Measurements from ENCODE around the gene ADAMTS7.
"Not testable (repeated sequence)": the region's sequence is repeated elsewhere in the genome, so short reads cannot be mapped to it uniquely, and the experiment has no call there.

The ADAMTS7 gene

GRCh38 chr15:78763796-78764241, 47.4 kb downstream of the ADAMTS7 start:
- no peak for DNase-seq (ENCODE audit: low spot score)

- DNase-seq (ENCODE audit: low spot score): no peak
Observed at GRCh38 chr15:78762985-78763795, 48.1 kb downstream of the ADAMTS7 start.

- DNase-seq (ENCODE audit: low spot score): not testable (repeated sequence)
Observed at GRCh38 chr15:78762386-78762961, 48.8 kb downstream of the ADAMTS7 start.

GRCh38 chr15:78761891-78762385, 49.3 kb downstream of the ADAMTS7 start:
- DNase-seq (ENCODE audit: low spot score): no peak

- not testable (repeated sequence) for DNase-seq (ENCODE audit: low spot score)
Observed at GRCh38 chr15:78761475-78761874, 49.8 kb downstream of the ADAMTS7 start.

GRCh38 chr15:78761020-78761419, 50.2 kb downstream of the ADAMTS7 start:
- no peak for DNase-seq (ENCODE audit: low spot score)

GRCh38 chr15:78760091-78760882, 51.0 kb downstream of the ADAMTS7 start:
- not testable (repeated sequence) for DNase-seq (ENCODE audit: low spot score)

GRCh38 chr15:78759361-78759998, 51.8 kb downstream of the ADAMTS7 start:
- DNase-seq (ENCODE audit: low spot score): not testable (repeated sequence)

- not testable (repeated sequence) for DNase-seq (ENCODE audit: low spot score)
Observed at GRCh38 chr15:78758486-78759200, 52.6 kb downstream of the ADAMTS7 start.

- not testable (repeated sequence) for DNase-seq (ENCODE audit: low spot score)
Observed at GRCh38 chr15:78758084-78758483, 53.2 kb downstream of the ADAMTS7 start.

- no peak for DNase-seq (ENCODE audit: low spot score)
Observed at GRCh38 chr15:78757636-78757905, 53.7 kb downstream of the ADAMTS7 start.

- DNase-seq (ENCODE audit: low spot score): not testable (repeated sequence)
Observed at GRCh38 chr15:78756781-78757635, 54.3 kb downstream of the ADAMTS7 start.

- DNase-seq (ENCODE audit: low spot score): not testable (repeated sequence)
Observed at GRCh38 chr15:78755900-78756591, 55.2 kb downstream of the ADAMTS7 start.

GRCh38 chr15:78754637-78755280, 56.5 kb downstream of the ADAMTS7 start:
- not testable (repeated sequence) for DNase-seq (ENCODE audit: low spot score)

- not testable (repeated sequence) for DNase-seq (ENCODE audit: low spot score)
Observed at GRCh38 chr15:78753751-78754535, 57.3 kb downstream of the ADAMTS7 start.

- not testable (repeated sequence) for DNase-seq (ENCODE audit: low spot score)
Observed at GRCh38 chr15:78753359-78753659, 58.0 kb downstream of the ADAMTS7 start.

GRCh38 chr15:78752492-78753358, 58.5 kb downstream of the ADAMTS7 start:
- DNase-seq (ENCODE audit: low spot score): no peak

- DNase-seq (ENCODE audit: low spot score): no peak
Observed at GRCh38 chr15:78751602-78751979, 59.7 kb downstream of the ADAMTS7 start.
